Activated CD8-positive, alpha-beta T cell treated with anti-CD3 and anti-CD28 coated beads, Interleukin-2, amount 10 ng/mL, durations not matched to agents 7 days and 5 days (primary cell): ENCODE measurements around the gene CRIP1. TPM values are rescaled to one million over a fixed set of nuclear protein-coding genes. Genes with fewer than 3 reads are reported as not detected.
A peak's percentile ranks its signal among the peaks of the same experiment; 100 is the strongest.

Experiments used
- ATAC-seq: fragments of 150-1000 bp; cut with Tn5 transposase; one replicate; pipeline ENCODE4 v1.10.0; 2021; ENCODE audit warnings: moderate library complexity
- CTCF ChIA-PET: fragments of 350-600 bp; sonication (Branson Sonifier 250); formaldehyde crosslinking; loops from one replicate; lab custom pipeline; 2021; ENCODE audit warnings: antibody characterized with exemption; lab: Charles Lee
- POLR2A ChIA-PET: fragments of 350-600 bp; sonication (Branson Sonifier 250); formaldehyde crosslinking; loops from one replicate; lab custom pipeline; 2021; ENCODE audit warnings: antibody characterized with exemption; lab: Charles Lee
- DNase-seq: peaks from one replicate; pipeline ENCODE4 v3.0.0-alpha.2; 2020
- H3K27ac Mint-ChIP-seq: one replicate; pipeline ENCODE4 v1.8.0; 2021; ENCODE audit warnings: mild to moderate bottlenecking, mixed read lengths
- H3K27me3 Mint-ChIP-seq: one replicate; pipeline ENCODE4 v1.8.0; 2021; ENCODE audit warnings: low read depth, mixed read lengths
- H3K36me3 Mint-ChIP-seq: one replicate; pipeline ENCODE4 v1.8.0; 2021; ENCODE audit warnings: low read depth, mixed read lengths
- H3K4me1 Mint-ChIP-seq: one replicate; pipeline ENCODE4 v1.8.0; 2021; ENCODE audit warnings: low read depth, mixed read lengths
- H3K4me3 Mint-ChIP-seq: one replicate; pipeline ENCODE4 v1.8.0; 2021; ENCODE audit warnings: mild to moderate bottlenecking, mixed read lengths
- H3K9me3 Mint-ChIP-seq: one replicate; pipeline ENCODE4 v1.8.0; 2022; ENCODE audit warnings: mixed read lengths; ENCODE audit not compliant: insufficient read depth
- total RNA-seq, 2 experiments: library from RNA; stranded (reverse); gene quantifications; one replicate each; pipeline ENCODE4 v1.2.3, GENCODE V29; 2021

CRIP1 gene
- total RNA-seq, 2 experiments from 2014 or later = 587 to 613 TPM

DNA sequence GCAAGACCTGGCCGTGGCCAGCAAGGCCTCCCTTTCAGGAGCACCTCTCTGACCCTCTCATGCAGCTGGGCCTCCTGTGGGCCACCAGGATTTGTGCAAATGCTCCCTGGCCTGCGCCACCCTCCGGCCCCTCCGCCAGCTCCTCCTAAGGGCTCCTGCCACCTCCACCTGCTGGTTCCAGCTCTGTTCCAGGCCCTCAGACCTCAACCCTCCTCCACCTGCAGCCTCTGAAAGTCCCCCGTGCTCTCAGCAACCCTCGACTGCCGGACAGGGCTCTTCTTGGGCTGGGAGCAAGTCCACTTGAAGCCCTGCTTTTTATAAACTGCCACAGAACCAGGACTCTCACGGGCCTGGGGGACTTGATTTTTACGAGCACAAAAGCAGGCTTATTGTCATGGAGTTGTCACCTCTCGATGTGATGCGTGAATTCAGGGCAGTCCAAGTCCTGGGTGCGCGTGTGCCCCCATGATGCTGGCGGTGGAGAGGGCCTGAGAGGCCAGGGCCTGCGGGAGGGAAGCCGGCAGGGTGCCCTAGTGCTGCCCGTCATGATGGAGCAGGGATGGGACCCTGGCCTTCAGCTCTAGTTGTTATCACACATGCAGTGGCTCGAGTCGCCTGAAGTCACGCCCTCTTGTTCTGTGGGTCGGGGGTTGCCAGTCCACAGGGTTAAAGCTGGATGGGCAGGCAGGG is 13.5 kb downstream of the CRIP1 start:
- Mint-ChIP-seq H3K4me1 (no peaks in the 10 kb centered on the region), H3K27ac (peak overlapping the region; percentile 39), H3K27me3 (no peaks in the 10 kb centered on the region), H3K9me3 (no peaks in the 10 kb centered on the region), H3K36me3 (no peaks in the 10 kb centered on the region), H3K4me3 (no peak overlapping the region)
- ATAC-seq (no peak), DNase-seq (no peak)
- ChIA-PET POLR2A (interaction anchor here (0.6 kb wide), 1 partner anchor 9 kb away, joined by 4 read pairs; the partner anchor contains the start of gene TEDC1), CTCF (no interaction called here)

DNA sequence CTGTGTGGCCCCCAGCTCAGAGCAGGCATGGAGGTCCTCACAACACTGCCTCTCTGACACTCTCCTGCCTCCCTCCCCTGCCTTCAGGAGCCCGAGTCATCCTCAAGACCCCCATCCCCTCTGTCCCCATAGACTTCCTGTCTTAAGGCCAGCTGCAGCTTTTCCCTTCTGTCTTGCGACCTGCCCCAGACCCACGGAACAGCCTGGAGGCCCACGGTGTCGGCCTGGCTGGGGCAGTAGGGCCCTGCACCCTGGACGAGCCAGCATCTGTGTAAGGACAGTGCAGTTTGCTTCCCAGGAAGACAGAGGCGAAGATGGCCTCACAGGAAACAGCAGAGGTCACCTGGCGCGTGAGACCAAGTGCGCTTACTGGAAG is 14.0 kb downstream of the CRIP1 start:
- ATAC-seq (no peak), DNase-seq (no peak)
- H3K36me3 Mint-ChIP-seq = no peaks in the 10 kb centered on the region
- CTCF ChIA-PET = no interaction called here
- no peaks in the 10 kb centered on the region for H3K27me3 Mint-ChIP-seq
- no peaks in the 10 kb centered on the region for H3K9me3 Mint-ChIP-seq
- no peak overlapping the region for H3K27ac Mint-ChIP-seq
- POLR2A ChIA-PET = no interaction called here
- H3K4me3 Mint-ChIP-seq = no peak overlapping the region
- H3K4me1 Mint-ChIP-seq = no peaks in the 10 kb centered on the region

DNA sequence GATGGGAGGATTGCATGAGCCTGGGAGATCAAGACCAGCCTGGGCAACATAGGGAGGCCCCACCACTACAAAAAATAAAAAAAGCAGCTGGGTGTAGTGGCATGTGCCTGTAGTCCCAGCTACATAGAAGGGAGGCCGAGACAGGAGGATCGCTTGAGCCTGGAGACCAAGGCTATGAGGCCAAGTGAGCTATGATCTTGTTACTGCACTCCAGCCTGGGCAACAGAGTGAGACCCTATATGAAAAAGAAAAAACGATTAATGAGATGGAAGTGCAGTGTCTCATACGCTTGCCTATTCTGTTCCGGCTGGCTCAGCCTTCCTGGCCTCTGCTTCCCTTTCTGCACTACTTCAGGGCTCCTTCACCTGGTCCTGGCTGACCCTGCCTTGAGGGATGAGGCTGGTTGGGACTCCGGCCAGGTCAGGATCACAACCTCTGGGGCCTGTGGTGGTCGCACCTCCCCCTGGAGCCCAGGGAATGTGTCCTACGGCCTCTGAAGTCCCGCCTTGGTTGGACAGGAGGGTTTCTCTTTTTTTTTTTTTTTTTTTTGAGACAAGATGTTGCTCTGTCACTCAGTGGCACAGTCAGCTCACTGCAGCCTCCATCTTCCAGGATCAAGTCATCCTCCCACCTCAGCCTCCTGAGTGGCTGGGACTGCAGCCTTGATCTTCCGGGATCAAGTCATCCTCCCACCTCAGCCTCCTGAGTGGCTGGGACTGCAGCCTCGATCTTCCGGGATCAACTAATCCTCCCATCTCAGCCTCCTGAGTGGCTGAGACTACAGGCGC is 15.0 kb downstream of the CRIP1 start:
- DNase-seq (no peak), ATAC-seq (no peak)
- Mint-ChIP-seq H3K4me3 (no peak overlapping the region), H3K27me3 (no peaks in the 10 kb centered on the region), H3K4me1 (no peaks in the 10 kb centered on the region), H3K27ac (no peak overlapping the region), H3K36me3 (no peaks in the 10 kb centered on the region), H3K9me3 (no peaks in the 10 kb centered on the region)
- ChIA-PET POLR2A (interaction anchor here (0.7 to 1.8 kb wide), 2 partner anchors 9 to 10 kb away, joined by 3 to 5 read pairs; partner anchors contain the start of gene TEDC1), CTCF (no interaction called here)

DNA sequence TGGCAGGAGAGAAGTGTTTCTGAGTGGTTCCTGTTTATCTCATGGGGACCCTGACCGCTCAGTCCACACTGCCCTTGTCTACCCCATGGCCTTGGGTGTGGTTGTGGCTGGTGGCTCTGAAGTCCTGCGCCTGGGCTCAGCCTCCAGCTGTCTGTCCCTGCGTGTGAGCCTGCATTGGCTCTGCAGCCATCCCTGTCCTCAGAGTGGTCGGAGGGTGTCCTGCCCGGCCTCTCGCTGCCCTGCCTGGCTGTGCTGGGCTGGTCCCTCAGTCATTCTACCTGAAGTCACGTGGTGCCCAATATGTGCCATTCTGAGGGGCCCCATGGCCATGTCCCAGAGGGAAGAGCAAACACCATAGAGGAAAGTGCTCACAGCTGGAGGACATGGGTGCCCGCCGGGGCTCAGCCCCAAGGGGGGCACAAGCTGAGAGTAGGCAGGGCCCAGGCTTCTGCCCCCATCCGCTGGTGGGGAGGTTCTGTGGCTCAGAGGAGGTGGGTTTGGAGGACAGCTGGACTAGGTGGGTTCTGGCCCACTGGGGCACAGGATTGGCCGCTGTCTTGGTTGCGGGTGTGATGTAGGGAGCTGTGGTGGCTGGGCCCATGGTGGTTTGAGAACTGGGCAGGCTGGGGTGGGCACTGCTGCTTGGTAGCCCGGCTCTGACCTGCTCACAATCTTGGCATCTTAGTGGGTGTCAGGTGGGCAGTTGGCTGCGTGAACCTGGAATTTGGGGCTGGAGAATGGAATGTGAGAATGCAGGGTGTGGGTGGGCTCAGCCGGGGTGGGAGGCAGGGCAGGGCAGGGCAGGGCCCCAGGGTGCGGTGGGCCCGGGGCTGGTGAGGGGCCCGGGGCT is 16.0 kb downstream of the CRIP1 start:
- peaks cover 2% of the 10 kb centered on the region for H3K4me1 Mint-ChIP-seq
- no peaks in the 10 kb centered on the region for H3K36me3 Mint-ChIP-seq
- H3K27ac Mint-ChIP-seq = no peak overlapping the region
- H3K9me3 Mint-ChIP-seq = no peaks in the 10 kb centered on the region
- ATAC-seq (peak; percentile 4), DNase-seq (no peak)
- no peak overlapping the region for H3K4me3 Mint-ChIP-seq
- CTCF ChIA-PET = no interaction called here
- POLR2A ChIA-PET = interaction anchor here (1.8 kb wide), 1 partner anchor 10 kb away, joined by 5 read pairs; no protein-coding TSS in a partner anchor
- H3K27me3 Mint-ChIP-seq = peaks cover 2% of the 10 kb centered on the region

DNA sequence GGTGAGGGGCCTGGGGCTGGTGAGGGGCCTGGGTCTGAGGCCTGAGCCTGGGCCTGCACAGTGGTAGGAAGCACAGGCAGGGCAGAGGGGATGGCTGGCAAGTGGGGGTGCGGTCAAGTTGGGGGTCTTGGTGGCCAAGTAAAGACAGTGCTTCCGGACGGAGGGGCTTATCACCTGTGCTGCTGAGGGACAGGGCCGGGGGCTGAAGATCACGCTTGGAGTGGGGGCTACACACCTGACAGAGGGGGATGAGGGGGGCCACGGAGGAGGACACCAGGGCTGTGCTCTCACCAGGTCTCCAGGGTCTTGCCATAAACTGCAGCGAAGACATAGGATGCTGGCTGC is 16.6 kb downstream of the CRIP1 start:
- Mint-ChIP-seq H3K4me3 (no peak overlapping the region), H3K9me3 (no peaks in the 10 kb centered on the region), H3K27me3 (peaks cover 5% of the 10 kb centered on the region), H3K36me3 (no peaks in the 10 kb centered on the region), H3K4me1 (peaks cover 6% of the 10 kb centered on the region), H3K27ac (no peak overlapping the region)
- no peak for DNase-seq
- ChIA-PET CTCF (no interaction called here), POLR2A (interaction anchor here (1.8 kb wide), 1 partner anchor 11 kb away, joined by 5 read pairs; no protein-coding TSS in a partner anchor)
- ATAC-seq = no peak

DNA sequence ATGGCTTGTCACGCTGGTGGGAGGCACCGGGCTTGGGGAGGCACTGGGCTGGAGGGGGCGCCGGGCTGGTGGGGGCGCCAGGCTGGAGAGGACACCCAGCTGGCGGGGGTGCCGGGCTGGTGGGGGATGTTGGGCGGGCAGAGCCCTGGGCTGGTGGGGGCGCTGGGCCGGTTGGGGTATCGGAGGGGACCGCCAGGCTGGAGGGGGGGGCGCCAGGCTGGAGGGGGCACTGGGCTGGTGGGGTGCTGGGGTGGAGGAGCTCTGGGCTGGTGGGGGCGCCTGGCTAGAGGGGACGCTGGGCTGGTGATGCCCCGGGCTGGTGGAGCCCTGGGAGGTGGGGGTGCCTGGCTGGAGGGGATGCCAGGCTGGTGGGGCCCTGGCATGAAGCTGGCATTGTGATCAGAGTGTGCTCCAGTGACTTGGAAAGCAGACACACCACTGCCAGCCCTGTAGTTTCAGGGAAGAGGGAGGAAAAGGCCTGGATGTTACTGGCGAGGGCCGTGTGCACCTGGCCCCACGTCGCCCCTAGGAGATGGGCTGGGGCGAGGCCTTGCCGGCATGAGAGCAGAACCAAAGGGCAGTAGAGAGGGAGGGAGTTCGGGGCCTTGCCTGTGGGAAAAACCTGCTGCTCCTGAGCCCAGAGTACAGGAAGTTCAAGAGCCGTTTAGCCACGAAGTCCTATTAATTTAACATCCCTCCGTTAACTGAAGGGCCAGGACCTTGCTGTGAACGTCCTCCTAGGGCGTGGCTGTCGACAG is 17.4 kb downstream of the CRIP1 start:
- ChIA-PET CTCF (no interaction called here), POLR2A (no interaction called here)
- Mint-ChIP-seq H3K27ac (no peak overlapping the region), H3K4me3 (no peak overlapping the region), H3K4me1 (peaks cover 8% of the 10 kb centered on the region), H3K9me3 (no peaks in the 10 kb centered on the region), H3K27me3 (peaks cover 9% of the 10 kb centered on the region), H3K36me3 (no peaks in the 10 kb centered on the region)
- ATAC-seq (peak; percentile 9), DNase-seq (no peak)

DNA sequence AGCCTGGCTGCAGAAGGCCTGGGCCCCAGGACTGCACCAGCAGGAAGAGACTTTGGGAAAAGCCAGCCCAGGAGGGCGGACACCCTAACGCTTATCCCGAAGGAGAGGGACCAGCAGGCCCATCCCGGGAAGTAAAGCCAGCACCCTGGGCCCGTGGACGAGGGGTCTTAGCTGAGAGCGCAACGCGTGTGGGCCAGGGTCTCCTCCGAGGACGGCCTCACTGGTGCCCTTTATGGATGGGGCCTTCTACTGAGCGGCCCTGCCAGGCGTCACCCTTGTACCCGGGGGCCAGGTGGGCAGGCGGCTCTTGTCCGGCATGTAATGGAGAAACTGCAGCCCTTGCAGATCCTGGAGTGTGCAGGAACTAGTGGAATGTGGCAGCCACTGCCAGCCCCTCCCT is 18.4 kb downstream of the CRIP1 start:
- DNase-seq (no peak), ATAC-seq (no peak)
- CTCF ChIA-PET = no interaction called here
- H3K27ac Mint-ChIP-seq = no peak overlapping the region
- H3K4me1 Mint-ChIP-seq = peaks cover 8% of the 10 kb centered on the region
- H3K36me3 Mint-ChIP-seq = no peaks in the 10 kb centered on the region
- POLR2A ChIA-PET = no interaction called here
- H3K4me3 Mint-ChIP-seq = no peak overlapping the region
- H3K9me3 Mint-ChIP-seq = no peaks in the 10 kb centered on the region
- H3K27me3 Mint-ChIP-seq = peaks cover 9% of the 10 kb centered on the region

DNA sequence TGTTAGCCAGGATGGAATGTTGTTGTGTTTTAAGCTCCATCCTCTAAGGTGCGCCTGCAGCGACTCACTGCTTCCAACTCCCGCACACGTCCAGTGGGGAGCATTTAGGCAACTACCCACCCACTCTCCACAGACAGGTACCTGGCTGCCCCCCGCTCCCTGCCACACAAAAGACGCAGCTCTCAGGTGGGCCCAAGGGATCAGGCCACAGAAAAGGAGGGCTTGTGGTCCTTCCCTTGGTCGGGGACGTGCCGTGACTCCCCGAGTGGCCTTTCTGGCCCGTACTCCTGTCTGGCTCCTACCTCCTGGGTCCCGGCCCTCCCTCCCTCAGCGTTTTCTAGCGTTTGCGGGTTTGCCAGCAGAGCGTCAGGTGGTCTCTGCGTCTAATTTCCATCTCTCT is 20.6 kb downstream of the CRIP1 start:
- CTCF ChIA-PET = no interaction called here
- DNase-seq = no peak
- H3K36me3 Mint-ChIP-seq = no peaks in the 10 kb centered on the region

DNA sequence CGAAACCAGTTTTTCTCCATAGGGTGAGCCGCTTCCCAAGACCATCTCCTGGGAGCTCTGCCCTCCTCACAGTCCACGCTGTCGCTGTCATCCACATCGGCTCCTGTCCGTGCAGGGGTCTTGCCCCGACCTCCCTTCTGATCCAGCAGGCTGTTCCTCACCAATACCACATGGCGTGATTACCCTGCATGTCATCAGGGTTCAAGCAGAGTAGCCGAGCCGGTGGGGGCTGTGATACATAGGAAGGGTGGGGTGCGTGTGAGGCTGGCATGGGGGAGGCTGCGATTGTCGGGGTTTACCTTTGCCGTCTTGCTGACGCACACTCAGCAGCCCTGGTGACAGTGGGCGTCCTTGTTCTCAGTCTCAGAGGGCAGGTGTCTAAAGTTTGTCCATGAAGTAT is 21.4 kb downstream of the CRIP1 start:
- ATAC-seq = no peak
- no peaks in the 10 kb centered on the region for H3K9me3 Mint-ChIP-seq
- H3K36me3 Mint-ChIP-seq = no peaks in the 10 kb centered on the region
- peaks cover 20% of the 10 kb centered on the region for H3K27me3 Mint-ChIP-seq
- ChIA-PET CTCF (no interaction called here), POLR2A (no interaction called here)
- no peak for DNase-seq
- no peak overlapping the region for H3K4me3 Mint-ChIP-seq
- no peak overlapping the region for H3K27ac Mint-ChIP-seq
- H3K4me1 Mint-ChIP-seq = peaks cover 8% of the 10 kb centered on the region

More for the DNA sequence above, 20.6 kb downstream of the CRIP1 start:
- Mint-ChIP-seq H3K9me3 (no peaks in the 10 kb centered on the region), H3K27me3 (peaks cover 16% of the 10 kb centered on the region), H3K4me3 (no peak overlapping the region), H3K4me1 (peaks cover 8% of the 10 kb centered on the region), H3K27ac (no peak overlapping the region)
- no peak for ATAC-seq
- POLR2A ChIA-PET = no interaction called here

DNA sequence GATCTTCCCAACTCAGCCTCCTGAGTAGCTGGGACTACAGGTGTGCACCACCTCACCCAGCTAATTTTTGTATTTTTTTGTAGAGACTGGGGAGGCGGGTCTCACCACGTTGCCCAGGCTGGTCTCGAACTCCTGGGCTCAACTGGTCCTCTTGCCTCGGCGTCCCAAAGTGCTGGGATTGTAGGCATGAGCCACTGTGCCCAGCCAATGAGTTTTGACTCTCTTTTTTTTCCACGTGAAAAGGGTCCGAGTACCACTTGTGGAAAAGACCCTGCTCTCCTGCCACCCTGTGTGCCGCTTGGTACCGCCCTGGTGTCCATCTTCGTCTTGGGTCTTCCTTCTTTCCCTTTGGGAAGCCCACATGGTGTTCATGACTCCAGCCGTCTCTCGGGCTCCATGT is 21.9 kb downstream of the CRIP1 start:
- Mint-ChIP-seq H3K4me1 (peaks cover 8% of the 10 kb centered on the region), H3K36me3 (no peaks in the 10 kb centered on the region), H3K27ac (no peak overlapping the region), H3K4me3 (no peak overlapping the region), H3K27me3 (peaks cover 20% of the 10 kb centered on the region), H3K9me3 (no peaks in the 10 kb centered on the region)
- POLR2A ChIA-PET = no interaction called here
- ATAC-seq (no peak), DNase-seq (no peak)
- CTCF ChIA-PET = no interaction called here

DNA sequence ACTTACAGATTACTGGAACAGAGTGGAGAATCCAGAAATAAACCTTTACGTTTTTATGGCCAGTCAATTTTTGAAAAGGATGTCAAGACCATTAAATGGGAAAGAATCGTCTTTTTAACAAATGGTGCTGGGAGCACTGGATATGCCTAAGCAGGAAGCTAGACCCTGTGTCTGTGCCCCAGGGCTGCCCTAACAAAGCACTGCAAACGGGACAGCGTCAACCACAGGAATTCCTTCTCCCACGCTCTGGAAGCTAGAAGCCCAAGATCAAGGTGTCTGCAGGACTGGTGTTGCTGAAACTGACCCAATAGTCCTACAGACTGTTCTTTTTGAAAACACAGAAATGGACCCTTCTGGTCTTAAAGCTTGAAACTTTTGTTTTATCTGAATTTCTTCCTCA is 30.4 kb downstream of the CRIP1 start:
- ATAC-seq (no peak), DNase-seq (no peak)
- ChIA-PET POLR2A (no interaction called here), CTCF (interaction anchor here (1.6 kb wide), 1 partner anchor 146 kb away, joined by 3 read pairs; no protein-coding TSS in a partner anchor)
- Mint-ChIP-seq H3K9me3 (no peaks in the 10 kb centered on the region), H3K4me1 (no peaks in the 10 kb centered on the region), H3K36me3 (no peaks in the 10 kb centered on the region), H3K27ac (no peak overlapping the region), H3K4me3 (no peak overlapping the region), H3K27me3 (peaks cover 32% of the 10 kb centered on the region)
